GM21576 (cell line): ENCODE data around the gene TBCEL.

Experiments
- ATAC-seq: cut with Tn5 transposase; IDR thresholded peaks from one replicate; pipeline ENCODE4 v1.9.1; 2021; ENCODE audit warnings: mild to moderate bottlenecking, moderate library complexity; ENCODE audit not compliant: unreplicated experiment

Gene TBCEL

GRCh38 chr11:121059605-121060004, 35.7 kb downstream of the TBCEL start:
- peak; percentile 95 for ATAC-seq

DNA sequence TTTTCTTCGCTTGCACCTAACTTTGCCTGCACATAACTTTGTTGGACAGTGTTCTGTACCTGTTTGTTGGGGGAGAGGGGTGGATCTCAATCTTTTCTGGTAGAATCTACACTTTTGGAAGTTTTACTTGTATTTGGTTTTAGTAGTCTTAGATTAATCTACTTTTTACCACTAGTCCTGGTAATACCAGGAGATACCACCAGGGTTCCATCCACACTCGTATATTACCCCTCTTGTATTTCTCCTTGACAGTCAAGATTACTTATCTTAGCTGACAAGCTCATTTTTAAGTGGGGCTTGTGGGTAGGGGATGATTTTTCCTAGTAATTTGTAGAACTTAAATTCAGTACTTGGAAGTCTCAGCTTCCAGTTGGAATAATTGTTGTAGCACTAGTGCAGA, 39.8 kb downstream of the TBCEL start:
- ATAC-seq, result no peak

DNA sequence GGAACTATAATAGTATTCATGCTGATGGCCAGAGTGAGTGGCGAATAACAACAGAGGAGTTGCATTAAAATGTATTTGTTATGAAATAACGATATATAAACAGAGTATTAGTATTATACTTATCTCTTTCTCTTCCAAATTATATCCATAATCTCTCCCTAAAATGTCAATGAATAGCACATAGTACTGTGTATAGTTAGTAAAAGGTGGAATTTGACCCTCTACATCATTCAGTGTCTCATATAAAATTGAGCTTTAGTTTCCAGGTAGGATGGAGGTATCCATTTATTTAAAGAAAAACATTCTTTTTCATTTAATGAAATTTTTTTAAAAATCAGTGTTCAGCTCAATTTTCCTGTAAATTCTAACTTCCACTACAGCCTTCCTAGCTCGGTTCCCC, 42.7 kb downstream of the TBCEL start:
- no peak for ATAC-seq

DNA sequence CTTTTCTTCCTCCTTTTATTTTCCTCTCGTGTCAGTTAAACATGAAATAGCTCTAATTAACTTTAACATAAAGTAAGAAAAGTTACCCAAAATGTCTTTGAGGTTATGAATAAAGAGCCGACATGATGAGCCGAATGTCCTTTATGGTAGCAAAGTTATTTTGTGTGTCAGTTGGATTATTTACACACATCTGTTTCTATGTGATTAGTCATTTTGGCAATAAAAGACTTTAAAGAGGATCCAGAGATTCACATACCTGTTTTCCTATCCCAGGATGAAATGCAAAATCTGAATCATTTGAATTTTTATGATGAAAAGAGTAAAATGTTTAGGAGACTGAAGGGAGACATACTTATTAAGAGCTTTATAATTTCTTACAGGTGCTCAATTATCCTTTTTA, 43.1 kb downstream of the TBCEL start:
- no peak for ATAC-seq

GRCh38 chr11:121067453-121067852, 43.6 kb downstream of the TBCEL start:
- no peak for ATAC-seq

DNA sequence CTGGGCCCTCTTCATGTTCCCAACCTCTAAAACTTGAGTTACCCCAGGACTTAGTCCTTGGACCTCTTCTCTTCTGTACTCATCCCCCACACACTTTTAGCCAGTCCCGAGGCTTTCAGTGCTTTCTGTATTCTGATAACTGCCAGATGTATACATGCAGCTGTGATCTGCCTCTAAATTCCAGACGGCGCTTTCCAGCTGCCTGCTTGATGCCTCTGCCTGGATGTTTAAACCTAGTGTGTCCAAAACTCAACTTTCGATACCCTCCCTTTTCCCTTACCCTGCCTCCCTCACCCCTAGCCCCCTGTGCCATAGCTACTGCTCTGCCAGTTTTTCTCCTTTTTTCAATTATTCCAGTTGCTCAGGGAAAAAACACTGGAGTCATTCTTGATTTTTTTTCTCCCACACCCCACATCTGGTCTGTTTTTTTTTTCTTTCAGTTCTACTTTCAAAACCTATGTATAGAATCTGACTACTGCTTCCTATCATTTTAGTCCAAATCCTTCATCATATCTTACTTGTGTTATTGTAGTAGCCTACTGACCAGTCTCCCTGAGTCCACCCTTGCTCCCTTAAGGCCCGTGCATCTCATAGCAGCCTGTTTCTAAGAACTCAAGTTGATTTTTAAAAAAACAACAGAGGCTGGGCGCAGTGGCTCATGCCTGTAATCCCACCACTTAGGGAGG, 44.2 kb downstream of the TBCEL start:
- no peak for ATAC-seq

GRCh38 chr11:121068787-121069186, 44.9 kb downstream of the TBCEL start:
- ATAC-seq, result no peak

DNA sequence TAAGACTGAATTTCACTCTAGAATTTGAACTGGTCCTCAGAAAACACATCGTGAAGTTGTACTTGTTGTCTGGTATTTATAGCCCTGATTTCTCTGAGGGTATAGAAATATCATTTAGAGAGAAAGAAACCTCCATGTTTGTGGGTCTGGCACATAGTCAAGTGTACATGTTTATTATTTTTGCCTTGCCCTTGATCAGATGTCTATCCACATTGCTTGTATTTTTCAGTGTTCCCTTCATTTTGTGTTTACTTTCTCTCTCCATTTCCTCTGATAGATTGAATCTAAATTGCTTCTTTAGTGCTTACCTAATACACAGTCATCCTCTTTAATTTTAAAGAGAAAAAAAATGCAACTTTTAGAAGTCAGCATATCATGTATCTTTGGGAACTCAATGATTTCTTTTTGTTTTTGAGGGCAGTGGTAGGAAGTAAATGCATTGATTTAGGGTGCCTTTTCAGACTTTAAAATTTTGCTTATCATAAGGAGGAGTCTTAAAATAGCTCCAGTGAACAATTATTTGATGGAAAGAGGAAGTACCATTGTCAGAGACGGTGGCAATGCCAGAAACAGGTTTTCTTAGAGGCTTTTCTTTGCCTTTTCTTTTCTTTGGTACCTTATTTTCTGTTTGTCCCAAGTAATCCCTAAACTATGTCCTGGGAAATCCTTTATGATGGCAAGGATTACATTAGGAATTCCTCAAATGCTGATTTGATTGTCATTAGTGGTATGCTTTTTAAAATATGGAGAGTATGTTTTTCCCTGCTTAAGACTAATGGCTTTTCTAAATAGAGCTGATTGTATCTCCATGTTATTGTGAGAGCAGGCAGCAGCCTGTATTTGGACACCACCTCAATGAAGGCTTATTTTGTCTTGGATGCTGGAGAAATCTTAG, 47.3 kb downstream of the TBCEL start:
- ATAC-seq, result no peak

DNA sequence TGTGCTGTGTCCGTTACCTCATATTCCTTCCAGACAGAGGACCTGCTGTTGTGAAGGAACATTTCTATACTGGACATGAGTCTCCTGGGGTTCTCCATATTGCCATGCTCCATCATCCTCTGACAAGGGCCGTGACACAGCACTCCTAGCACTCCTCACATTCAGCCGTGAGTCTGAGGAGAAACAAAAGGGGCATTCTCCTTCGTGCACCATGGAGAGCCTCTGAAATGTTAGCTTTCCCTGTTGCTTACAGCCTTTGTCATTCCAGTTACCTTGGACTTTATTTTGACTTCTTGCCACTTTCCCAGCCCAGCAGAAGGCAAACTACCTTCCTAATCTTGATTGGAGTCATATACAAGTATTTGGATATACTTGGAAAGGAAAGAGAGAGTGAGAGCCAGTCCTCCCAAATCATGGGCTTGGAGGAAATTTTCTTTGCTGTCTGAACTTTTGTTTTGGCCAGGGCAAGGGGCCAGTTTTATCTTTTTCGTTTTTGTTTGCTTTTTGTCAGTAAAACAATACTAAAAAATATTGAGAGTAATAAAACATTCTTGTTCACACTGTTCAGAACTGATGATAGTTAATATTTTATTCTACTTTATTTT, 48.0 kb downstream of the TBCEL start:
- ATAC-seq, result no peak

DNA sequence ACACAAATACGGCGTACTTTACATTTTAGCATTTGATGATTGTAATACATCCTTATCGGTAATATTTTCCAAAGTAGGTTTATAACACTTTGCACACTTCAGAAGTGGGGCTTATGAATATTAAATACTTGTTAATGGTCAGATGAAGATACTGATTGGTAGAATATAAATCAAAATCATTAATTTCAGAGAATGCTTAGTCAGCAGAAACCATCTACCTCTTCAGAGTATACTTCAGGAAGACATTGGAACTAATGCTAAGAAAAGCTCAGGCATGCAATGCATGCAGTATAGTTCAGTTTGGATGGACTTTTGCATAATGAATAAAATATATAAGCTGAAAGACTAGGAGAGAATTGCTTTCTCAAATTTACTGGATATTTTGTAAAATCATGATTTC, 57.4 kb downstream of the TBCEL start:
- ATAC-seq, result no peak

- ATAC-seq, result no peak
Measured at GRCh38 chr11:121082219-121082618, 58.3 kb downstream of the TBCEL start.

- ATAC-seq, result no peak
Measured at GRCh38 chr11:121082670-121083069, 58.8 kb downstream of the TBCEL start.

- ATAC-seq, result no peak
Measured at GRCh38 chr11:121086866-121087265, 63.0 kb downstream of the TBCEL start.

DNA sequence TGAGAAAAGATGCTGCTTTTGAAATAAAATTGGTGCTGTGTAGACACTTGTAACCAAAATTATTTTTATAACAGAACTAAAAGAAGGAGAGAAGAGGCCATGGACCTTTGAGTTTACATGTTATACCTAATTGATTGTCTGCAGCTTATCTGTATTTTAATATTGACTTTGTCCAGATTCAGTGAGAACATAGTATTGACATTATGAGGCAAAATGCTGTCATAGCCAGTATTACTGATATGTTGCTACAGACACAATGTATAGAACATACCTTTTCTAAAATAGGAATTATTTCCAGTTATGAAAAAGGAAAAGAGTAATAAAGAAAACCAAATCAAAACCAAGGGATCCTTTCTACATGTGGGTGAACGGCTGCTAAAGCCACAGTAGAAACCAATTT, 65.7 kb downstream of the TBCEL start:
- ATAC-seq, result no peak

DNA sequence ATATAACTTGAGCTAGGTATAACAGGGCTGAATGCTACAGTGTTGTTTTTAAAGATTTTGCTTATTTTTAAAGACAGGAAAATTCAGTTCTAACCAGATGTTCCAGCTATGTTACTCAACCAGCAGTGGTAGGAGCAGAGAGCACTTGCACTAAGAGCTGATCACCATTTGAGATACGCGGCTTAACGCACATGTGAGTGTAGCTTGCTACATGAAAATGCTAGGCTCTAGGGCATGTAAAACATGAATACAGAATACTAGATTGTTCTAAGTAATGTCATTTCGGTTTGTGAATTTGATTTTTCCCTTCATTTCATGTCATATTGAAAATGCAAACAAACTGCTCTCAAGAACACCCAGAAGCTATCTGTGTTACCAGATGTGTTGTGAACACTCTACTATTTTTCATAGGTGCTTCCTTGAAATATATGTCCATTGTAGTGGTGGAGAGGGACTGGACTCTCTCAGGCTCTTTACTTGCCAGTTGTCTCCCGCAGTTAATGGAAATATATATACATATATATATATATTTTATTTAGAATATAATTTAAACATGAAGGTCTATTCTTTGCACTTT, 66.3 kb downstream of the TBCEL start:
- ATAC-seq, result no peak

DNA sequence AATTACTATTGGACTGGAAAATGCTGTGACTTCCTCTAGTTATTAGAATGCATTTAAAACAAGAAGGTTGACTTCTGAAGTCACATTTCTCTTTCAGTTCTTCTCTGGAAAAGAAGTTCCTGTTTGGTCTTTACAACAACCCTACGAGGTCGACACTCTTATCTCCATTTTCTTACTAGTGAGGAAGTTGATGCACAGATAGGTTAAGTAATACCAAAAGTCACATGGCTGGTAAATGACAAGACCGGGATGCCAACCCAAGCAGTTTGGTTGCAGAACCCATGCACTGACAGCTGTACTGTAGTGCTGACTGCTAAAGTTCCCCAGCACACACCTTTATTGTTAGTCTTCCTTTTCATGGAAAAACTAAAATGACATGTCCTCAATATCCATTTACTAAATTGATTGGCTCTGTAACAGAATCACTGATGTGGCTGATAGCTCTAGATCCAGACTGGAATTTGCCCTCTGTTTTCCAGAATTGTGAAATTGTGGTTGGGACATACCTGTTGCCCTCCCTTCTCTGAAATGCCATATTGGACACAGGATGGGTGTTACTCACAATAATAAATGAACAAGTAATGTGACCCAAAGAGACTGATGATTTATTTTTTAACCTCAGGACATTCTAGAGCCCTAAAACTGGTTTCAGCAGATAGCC, 67.7 kb downstream of the TBCEL start:
- no peak for ATAC-seq

DNA sequence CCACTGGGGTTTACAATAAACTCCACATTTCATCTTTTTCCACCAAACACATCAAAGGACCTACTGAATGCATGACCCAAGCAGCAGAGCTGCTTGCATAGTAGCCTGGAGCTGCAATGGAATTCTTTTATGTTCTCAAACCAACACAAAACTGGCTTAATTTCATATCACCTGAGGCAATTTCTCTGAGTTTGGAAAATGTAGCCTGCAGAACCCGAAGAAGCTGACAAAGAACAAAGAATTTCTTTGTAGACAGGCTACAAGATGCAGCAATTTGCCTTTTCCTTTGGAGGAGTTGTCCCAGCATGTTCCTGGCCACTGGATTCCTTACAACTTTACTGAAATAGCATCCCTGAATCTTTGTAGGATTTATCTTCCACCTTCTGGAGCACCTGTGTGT, 71.7 kb downstream of the TBCEL start:
- no peak for ATAC-seq

DNA sequence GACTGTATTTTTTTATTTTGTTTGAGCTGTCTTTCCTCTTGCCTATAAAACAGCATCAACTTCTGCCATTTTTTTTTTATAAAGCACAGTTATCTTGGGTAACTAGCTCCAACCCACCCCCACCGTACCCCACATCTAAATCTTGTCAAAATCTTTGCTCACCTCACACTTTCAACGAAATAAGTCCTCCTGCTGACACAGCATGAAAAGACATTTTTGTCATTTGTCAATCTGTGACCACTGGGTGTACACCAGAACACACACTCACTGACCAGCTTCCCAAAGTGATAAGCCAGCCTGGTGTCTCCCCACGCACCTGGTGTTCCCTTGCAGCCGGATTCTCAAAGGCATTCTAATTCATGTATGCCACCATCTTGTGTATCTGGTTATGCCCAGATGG, 75.5 kb downstream of the TBCEL start:
- no peak for ATAC-seq

GRCh38 chr11:121099885-121100284, 76.0 kb downstream of the TBCEL start:
- no peak for ATAC-seq

DNA sequence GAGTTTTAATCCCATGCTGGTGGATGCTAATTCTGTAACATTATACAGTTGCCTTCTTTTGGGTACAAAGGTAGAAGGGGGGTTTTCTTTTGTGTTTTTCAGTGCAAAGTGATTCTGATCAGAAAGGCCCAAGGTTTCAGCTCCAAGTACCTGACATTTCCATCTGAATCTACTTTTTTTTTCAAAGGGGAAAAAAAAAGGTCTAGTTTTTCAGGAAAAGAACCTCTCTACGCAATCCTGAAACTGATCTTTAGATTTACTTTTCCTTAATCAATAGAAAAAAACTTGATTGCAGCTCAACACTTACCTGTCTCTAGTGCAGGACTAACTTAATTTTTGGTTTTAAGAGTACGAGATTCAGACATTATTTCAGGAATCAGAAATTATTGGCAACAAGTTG, 77.0 kb downstream of the TBCEL start, which contains the start of gene TECTA:
TECTA (plus strand) TSS at position 301 of the 400 bp plus-strand sequence. CDS start 1,423 bp downstream, outside the sequence.
- ATAC-seq, result no peak

DNA sequence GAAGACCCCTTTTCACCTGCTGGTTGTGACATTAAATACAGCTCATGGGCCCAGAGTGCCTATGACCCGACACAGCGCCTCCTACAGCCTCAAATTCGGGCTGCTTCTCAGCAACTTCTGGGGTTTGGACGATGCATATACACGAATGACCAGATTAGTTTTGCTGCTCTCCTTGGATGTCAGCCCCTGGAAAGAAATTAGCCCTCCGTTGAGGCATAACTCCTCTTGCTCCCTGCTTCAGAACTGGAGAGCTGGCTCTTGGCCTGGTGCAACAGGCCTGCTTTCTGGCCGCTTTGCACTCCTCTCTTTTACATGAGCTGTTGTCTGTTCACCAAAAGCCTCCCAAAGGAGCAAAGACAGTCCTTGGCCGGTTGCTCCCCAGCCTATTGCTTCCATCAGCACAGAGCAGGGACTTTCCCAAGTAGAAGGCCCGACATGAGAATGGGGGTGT, 80.4 kb downstream of the TBCEL start:
- no peak for ATAC-seq
